Measurements from ENCODE around the gene ABCA2.

- TF ChIP-seq, protein P1, sequence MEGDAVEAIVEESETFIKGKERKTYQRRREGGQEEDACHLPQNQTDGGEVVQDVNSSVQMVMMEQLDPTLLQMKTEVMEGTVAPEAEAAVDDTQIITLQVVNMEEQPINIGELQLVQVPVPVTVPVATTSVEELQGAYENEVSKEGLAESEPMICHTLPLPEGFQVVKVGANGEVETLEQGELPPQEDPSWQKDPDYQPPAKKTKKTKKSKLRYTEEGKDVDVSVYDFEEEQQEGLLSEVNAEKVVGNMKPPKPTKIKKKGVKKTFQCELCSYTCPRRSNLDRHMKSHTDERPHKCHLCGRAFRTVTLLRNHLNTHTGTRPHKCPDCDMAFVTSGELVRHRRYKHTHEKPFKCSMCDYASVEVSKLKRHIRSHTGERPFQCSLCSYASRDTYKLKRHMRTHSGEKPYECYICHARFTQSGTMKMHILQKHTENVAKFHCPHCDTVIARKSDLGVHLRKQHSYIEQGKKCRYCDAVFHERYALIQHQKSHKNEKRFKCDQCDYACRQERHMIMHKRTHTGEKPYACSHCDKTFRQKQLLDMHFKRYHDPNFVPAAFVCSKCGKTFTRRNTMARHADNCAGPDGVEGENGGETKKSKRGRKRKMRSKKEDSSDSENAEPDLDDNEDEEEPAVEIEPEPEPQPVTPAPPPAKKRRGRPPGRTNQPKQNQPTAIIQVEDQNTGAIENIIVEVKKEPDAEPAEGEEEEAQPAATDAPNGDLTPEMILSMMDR (conservative IDR thresholded peaks at IDR 0.05 in 1 of 2, IDR thresholded peaks at IDR 0.05 in 1 of 2; ENCODE audit: extremely low read depth in 1 of 2, insufficient read depth in 1 of 2, low read depth in 1 of 2, low read length in 2 of 2) = no peak
- no peak for TF ChIP-seq EZH2 (IDR thresholded peaks at IDR 0.05; ENCODE audit: borderline replicate concordance, low read length)
Observed at GRCh38 chr9:136988872-136989271, 39.2 kb downstream of the ABCA2 start.
